ENCODE measurements around the gene UNK. TPM values are rescaled to one million over a fixed set of nuclear protein-coding genes. Genes with fewer than 3 reads are reported as not detected.

UNK gene
- 10 to 100 TPM; 27.8 to 68.2 (median 31.9) TPM for total RNA-seq

DNA sequence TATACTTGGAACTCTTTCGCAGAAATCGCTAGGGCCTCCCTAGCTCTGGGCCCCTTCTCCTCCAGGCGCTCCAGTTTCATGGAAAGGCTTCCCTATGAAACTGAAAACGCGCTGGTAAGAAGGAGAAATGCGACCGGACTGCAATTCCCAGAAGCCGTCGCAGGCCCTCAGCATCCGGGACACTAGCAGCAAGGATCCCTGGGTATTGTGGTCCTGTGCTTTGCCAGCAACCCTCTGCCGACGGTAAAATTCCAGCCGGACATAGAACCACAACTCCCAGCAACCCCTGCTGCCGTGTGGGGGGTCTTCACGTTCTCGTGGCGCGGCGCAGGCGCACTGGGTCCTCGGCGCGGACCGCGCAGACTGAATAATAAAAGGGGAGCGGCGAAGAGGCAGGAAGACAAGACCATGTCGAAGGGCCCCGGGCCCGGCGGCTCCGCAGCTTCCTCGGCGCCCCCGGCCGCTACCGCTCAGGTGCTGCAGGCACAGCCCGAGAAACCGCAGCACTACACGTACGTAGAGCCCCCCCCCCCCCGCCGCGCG lies at the start of gene UNK:
Gene UNK (plus strand): TSS at position 334 of the 543 bp plus-strand sequence. CDS start 75 bp downstream, at position 409.
- Histone ChIP-seq H3K4me3 (peak within 1 kb of the TSS; percentile 68), H3K4me1 (peaks cover 69% of the 10 kb centered on the region), H3K27ac (peak within 1 kb of the TSS; percentile 99), H3K9me3 (no peaks in the 10 kb centered on the region), H3K27me3 (no peaks in the 10 kb centered on the region), H3K36me3 (no peaks in the 10 kb centered on the region)
- DNase-seq (ENCODE audit: low spot score in 2 of 2), result peak; percentile 98
- TF ChIP-seq EP300 (IDR thresholded peaks at IDR 0.05), result no peak
- TF ChIP-seq POLR2A (IDR thresholded peaks at IDR 0.05), result peak in 1 of 2 donors; percentile 40
- peak; percentile 51 to 96 (median 55) for TF ChIP-seq POLR2AphosphoS5 (IDR thresholded peaks at IDR 0.05)
- no peak for TF ChIP-seq CTCF (IDR thresholded peaks at IDR 0.05)
- WGBS, result 0% methylated on average over 14 of the region's 45 CpGs

- H3K9me3 ChIP-seq, result no peaks in the 10 kb centered on the region
- 94% methylated on average over 17 of the region's 26 CpGs for WGBS
- no peak overlapping the region for H3K4me3 ChIP-seq
- peaks cover 78% of the 10 kb centered on the region for H3K36me3 ChIP-seq
- no peaks in the 10 kb centered on the region for H3K4me1 ChIP-seq
- peak in 1 of 2 donors; percentile 57 for DNase-seq (ENCODE audit: low spot score in 2 of 2)
- H3K27ac ChIP-seq, result no peak overlapping the region
- H3K27me3 ChIP-seq, result no peaks in the 10 kb centered on the region
- no peak for TF ChIP-seq EP300 (IDR thresholded peaks at IDR 0.05)
- TF ChIP-seq POLR2A (IDR thresholded peaks at IDR 0.05), result no peak
- TF ChIP-seq CTCF (IDR thresholded peaks at IDR 0.05), result no peak
- no peak for TF ChIP-seq POLR2AphosphoS5 (IDR thresholded peaks at IDR 0.05)
Measured at GRCh38 chr17:75736173-75736835, 48.3 kb upstream of the UNK start.

GRCh38 chr17:75737133-75737962 lies 47.3 kb upstream of the UNK start:
- DNase-seq (ENCODE audit: low spot score in 2 of 2), result peak in 1 of 2 donors; percentile 58
- Histone ChIP-seq H3K4me3 (no peak overlapping the region), H3K27me3 (no peaks in the 10 kb centered on the region), H3K9me3 (no peaks in the 10 kb centered on the region), H3K36me3 (peaks cover 78% of the 10 kb centered on the region), H3K4me1 (no peaks in the 10 kb centered on the region), H3K27ac (no peak overlapping the region)
- WGBS, result 75% methylated on average over 11 of the region's 20 CpGs
- no peak for TF ChIP-seq POLR2A (IDR thresholded peaks at IDR 0.05)
- no peak for TF ChIP-seq CTCF (IDR thresholded peaks at IDR 0.05)
- TF ChIP-seq POLR2AphosphoS5 (IDR thresholded peaks at IDR 0.05), result no peak
- no peak for TF ChIP-seq EP300 (IDR thresholded peaks at IDR 0.05)

- Histone ChIP-seq H3K36me3 (peaks cover 86% of the 10 kb centered on the region), H3K27ac (no peak overlapping the region)
- 69% methylated on average over 11 of the region's 14 CpGs for WGBS
Measured at GRCh38 chr17:75738218-75738802, 46.3 kb upstream of the UNK start.

More at GRCh38 chr17:75738218-75738802, 46.3 kb upstream of the UNK start:
- no peak overlapping the region for H3K4me3 ChIP-seq
- no peak for TF ChIP-seq CTCF (IDR thresholded peaks at IDR 0.05)
- no peak for TF ChIP-seq EP300 (IDR thresholded peaks at IDR 0.05)
- no peak for TF ChIP-seq POLR2A (IDR thresholded peaks at IDR 0.05)
- TF ChIP-seq POLR2AphosphoS5 (IDR thresholded peaks at IDR 0.05), result no peak
- no peaks in the 10 kb centered on the region for H3K4me1 ChIP-seq
- no peaks in the 10 kb centered on the region for H3K27me3 ChIP-seq
- no peaks in the 10 kb centered on the region for H3K9me3 ChIP-seq
- peak in 1 of 2 donors; percentile 59 for DNase-seq (ENCODE audit: low spot score in 2 of 2)

Data from suprapubic skin (tissue), 4 donors.